Bronchial epithelial cell (primary cell): ENCODE results near the gene CHST13. TPM values are rescaled to one million over a fixed set of nuclear protein-coding genes. Genes with fewer than 3 reads are reported as not detected.

Experiments
- DNase-seq: peaks from one replicate; pipeline ENCODE4 v3.0.0-alpha.2; 2010; ENCODE audit warnings: low read depth
- FAIRE-seq: peaks from 2 replicates; lab custom pipeline; 2011; peaks lifted over from hg19 to GRCh38; lab: Jason Lieb, UNC
- H3K27me3 ChIP-seq: 2 replicates; pipeline ENCODE4 v1.5.1; 2011; ENCODE audit warnings: low read length; ENCODE audit not compliant: control insufficient read depth, insufficient read depth
- H3K36me3 ChIP-seq: 2 replicates; pipeline ENCODE4 v1.5.1; 2011; ENCODE audit warnings: low read length; ENCODE audit not compliant: control insufficient read depth, insufficient read depth
- H3K4me3 ChIP-seq: 2 replicates; pipeline ENCODE4 v1.5.1; 2011; ENCODE audit warnings: mild to moderate bottlenecking, low read depth, low read length, control low read depth
- CTCF ChIP-seq: IDR thresholded peaks from 2 replicates; pipeline ENCODE4 v1.5.1; 2011; ENCODE audit warnings: mild to moderate bottlenecking, moderate library complexity, low read length, control low read depth, inconsistent platforms; ENCODE audit not compliant: insufficient read depth, severe bottlenecking
- total RNA-seq: library from RNA; depleted of rRNA; stranded (reverse); fragments of >200 nt; gene quantifications from 2 replicates; pipeline ENCODE4 v1.2.1, GENCODE V29; 2014

Gene CHST13
- total RNA-seq, 1 donor from 2014 or later, result not detected

GRCh38 chr3:126516152-126516935 is 7.6 kb upstream of the CHST13 start:
- no peak for FAIRE-seq

GRCh38 chr3:126516936-126517290 is 7.0 kb upstream of the CHST13 start:
- no peak for FAIRE-seq
- no peak for TF ChIP-seq CTCF
- peaks cover 2% of the 10 kb centered on the region for H3K27me3 ChIP-seq

More at GRCh38 chr3:126516152-126516935, 7.6 kb upstream of the CHST13 start:
- TF ChIP-seq CTCF, result no peak
- no peak for DNase-seq
- no peaks in the 10 kb centered on the region for H3K36me3 ChIP-seq
- H3K4me3 ChIP-seq, result no peak overlapping the region
- peaks cover 2% of the 10 kb centered on the region for H3K27me3 ChIP-seq

GRCh38 chr3:126517291-126517951 is 6.5 kb upstream of the CHST13 start, which contains the start of gene UROC1:
Gene UROC1, minus strand, starts transcription at chr3:126517773. Its CDS starts 54 bp downstream, at chr3:126517719.
- DNase-seq, result no peak
- no peaks in the 10 kb centered on the region for H3K36me3 ChIP-seq
- peaks cover 2% of the 10 kb centered on the region for H3K27me3 ChIP-seq
- no peak within 1 kb of the TSS for H3K4me3 ChIP-seq
- no peak for FAIRE-seq
- TF ChIP-seq CTCF, result no peak

More at GRCh38 chr3:126516936-126517290, 7.0 kb upstream of the CHST13 start:
- Histone ChIP-seq H3K36me3 (no peaks in the 10 kb centered on the region), H3K4me3 (no peak overlapping the region)
- DNase-seq, result no peak

- FAIRE-seq, result no peak
- peaks cover 4% of the 10 kb centered on the region for H3K27me3 ChIP-seq
- no peak for TF ChIP-seq CTCF
- no peak overlapping the region for H3K4me3 ChIP-seq
- DNase-seq, result no peak
- H3K36me3 ChIP-seq, result no peaks in the 10 kb centered on the region
Observed at GRCh38 chr3:126517986-126518778, 5.8 kb upstream of the CHST13 start.

GRCh38 chr3:126518779-126519177 is 5.2 kb upstream of the CHST13 start:
- H3K4me3 ChIP-seq, result no peak overlapping the region
- no peak for DNase-seq
- TF ChIP-seq CTCF, result no peak
- H3K27me3 ChIP-seq, result peaks cover 10% of the 10 kb centered on the region
- FAIRE-seq, result no peak
- no peaks in the 10 kb centered on the region for H3K36me3 ChIP-seq
